Left renal pelvis (tissue), 4 donors: Measurements from ENCODE around the gene CCDC178. TPM values are rescaled to one million over a fixed set of nuclear protein-coding genes. Genes with fewer than 3 reads are reported as not detected.

ENCODE experiments used
- DNase-seq, 4 donors: peaks; one replicate each; pipeline ENCODE4 v3.0.0-alpha.2; 2013; ENCODE audit warnings: low read depth in 4 of 4, low spot score in 3 of 4
- polyA plus RNA-seq, 4 donors: library from polyadenylated mRNA; unstranded; fragments of 120-200 nt; gene quantifications; one replicate each; pipeline ENCODE4 v1.2.1, GENCODE V29; 2013; ENCODE audit not compliant: insufficient read length in 4 of 4

CCDC178 gene
- polyA plus RNA-seq, 4 donors: 0.81 to 3.3 (median 2.1) TPM

- no peak for DNase-seq
Observed at GRCh38 chr18:33135951-33136660, 304.4 kb downstream of the CCDC178 start.

DNA sequence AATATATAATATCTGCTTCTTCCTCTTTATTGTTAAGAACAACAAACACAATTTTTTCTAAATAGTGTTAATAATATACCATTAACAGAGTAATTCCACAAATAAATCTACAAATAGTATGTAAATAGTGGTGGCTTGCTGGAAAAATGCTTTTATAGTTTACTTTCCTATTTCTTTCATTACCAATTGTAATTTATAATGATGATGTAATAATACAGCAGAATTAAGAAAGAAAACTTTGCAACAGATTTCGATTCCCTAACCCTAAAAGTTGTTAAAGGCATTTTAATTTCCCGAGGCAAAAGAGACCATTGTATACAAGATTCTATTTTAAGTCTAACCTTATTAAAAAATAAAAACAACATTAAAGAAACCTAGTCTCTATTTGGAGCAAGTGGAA lies 307.9 kb downstream of the CCDC178 start:
- no peak for DNase-seq

GRCh38 chr18:33128581-33128980 lies 311.9 kb downstream of the CCDC178 start:
- DNase-seq: no peak

DNA sequence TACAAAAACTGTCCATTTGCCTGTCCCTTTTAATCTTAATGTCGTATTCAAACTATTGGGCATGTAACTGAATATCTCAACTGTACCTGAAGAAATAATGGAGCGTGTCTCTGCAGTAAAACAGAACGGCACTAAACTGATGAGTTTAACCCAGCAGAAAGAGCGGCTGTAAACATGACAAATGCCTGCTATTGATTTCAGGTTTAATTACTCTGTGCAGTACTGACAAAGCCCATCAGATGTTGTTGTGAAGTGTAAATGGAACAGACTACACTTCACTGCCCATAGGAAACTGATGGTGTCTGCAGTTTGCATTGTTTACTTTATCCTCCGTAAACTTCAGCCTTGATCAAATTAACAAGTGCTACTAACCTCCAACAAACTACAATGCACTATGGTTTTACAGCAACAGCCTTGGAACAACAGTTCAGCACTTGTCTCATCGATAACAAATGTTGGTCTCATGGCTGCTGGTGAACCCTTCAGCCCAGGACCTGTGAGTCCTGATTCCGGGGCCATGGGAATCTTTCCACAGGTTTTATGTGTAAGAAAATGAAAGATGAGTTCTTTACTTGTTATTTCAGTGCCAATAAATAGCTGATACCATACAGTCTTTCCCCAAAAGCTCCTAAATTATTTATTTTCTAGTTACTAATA lies 316.5 kb downstream of the CCDC178 start:
- DNase-seq: peak in 2 of 4 donors; percentile 28 to 38

- no peak for DNase-seq
Observed at GRCh38 chr18:33116376-33116775, 324.1 kb downstream of the CCDC178 start.

DNA sequence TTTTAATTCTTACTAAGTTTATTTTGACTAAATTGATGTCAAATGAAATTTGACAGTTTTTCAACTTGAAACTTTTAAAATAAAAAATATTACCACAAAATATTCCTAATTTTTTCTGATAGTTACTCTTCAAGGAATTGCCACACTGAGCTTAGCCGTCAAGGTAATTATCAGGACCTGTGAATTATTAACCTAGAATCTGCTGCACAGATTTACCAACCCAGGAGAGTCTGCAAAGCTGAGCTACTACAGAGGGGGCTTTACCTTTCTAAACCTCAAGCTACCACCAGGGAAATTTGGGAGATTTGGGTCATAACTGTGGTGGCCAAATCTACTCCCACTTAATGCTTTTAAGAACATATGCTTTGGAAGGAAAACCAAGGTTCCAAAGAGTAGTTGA lies 324.6 kb downstream of the CCDC178 start:
- no peak for DNase-seq

GRCh38 chr18:33115476-33115875 lies 325.0 kb downstream of the CCDC178 start:
- no peak for DNase-seq

GRCh38 chr18:33114749-33115148 lies 325.8 kb downstream of the CCDC178 start:
- no peak for DNase-seq

GRCh38 chr18:33113416-33113815 lies 327.1 kb downstream of the CCDC178 start:
- DNase-seq: no peak

GRCh38 chr18:33107511-33107910 lies 333.0 kb downstream of the CCDC178 start:
- no peak for DNase-seq

DNA sequence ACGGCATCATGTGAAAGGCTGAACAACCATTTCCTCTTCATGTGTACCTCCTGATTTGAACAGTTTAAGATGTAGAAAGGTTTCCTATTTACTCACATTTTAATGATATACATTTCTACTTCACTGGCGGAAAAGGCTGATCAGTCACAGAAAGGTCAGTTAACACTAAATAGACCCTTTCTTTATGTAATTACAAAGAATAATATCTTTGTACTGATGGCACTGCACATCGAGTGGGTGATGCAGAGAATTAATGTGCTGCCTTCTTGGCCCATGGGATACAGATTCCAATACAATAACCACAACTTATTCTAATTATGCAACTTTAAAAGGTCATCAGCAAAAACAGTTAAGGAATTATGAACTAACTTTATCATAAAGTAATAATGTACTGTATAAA lies 339.2 kb downstream of the CCDC178 start:
- DNase-seq: no peak

DNA sequence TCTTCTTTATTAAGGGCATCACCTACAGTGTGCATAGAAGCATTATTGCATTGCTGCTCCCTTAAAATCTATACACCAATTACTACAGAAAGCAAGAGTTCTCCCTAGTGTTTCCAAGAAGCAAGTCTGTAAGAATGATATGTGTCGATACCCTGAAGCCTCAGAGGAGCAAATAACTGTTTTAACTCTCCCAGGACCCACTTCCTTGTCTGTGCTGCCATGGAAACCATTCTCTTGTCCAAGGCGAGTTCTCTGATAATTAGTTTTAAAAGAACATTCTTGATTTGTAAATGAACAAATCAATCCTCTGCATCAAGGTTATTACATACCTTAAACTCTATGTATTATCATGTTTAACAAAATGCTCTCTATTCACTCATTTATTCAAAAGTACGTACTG lies 340.9 kb downstream of the CCDC178 start:
- no peak for DNase-seq

DNA sequence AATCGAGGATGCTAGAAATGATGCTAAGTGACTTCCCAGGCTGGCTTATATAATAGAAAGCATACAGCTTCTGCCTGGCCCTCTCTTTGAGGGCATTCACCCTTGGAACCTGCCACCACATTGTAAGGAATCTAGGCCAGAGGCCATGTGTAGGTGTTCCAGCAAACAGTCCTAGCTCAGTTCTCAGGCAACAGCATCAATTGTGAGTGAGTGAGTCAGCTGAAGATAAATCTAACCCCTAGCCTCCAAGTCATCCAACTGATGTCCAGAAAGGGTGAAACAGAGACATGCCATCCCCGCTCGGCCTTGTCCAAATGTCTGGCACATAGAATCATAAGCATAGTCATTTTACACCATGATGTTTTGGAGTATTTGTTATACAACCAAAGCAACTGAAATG lies 343.4 kb downstream of the CCDC178 start:
- DNase-seq: no peak

DNA sequence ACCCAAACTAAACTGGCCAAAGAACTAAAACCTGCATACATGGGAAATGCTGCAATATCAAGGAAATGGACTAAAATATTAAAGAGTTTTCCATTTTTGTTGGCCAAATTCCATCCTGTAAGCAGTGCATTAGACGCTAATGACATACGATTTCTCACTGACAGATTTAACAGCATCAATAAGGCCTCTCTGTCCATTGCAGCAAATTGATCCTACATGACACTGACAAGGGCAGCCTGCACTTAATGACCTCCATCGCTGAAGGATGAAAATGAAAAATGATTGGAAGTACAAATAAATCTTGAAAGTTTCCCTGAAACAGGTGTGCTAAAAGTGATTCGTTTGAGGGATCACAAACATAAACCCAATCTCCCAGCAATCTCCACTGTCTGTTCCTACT lies 350.1 kb downstream of the CCDC178 start:
- DNase-seq: no peak

- no peak for DNase-seq
Observed at GRCh38 chr18:33076601-33077000, 363.9 kb downstream of the CCDC178 start.

DNA sequence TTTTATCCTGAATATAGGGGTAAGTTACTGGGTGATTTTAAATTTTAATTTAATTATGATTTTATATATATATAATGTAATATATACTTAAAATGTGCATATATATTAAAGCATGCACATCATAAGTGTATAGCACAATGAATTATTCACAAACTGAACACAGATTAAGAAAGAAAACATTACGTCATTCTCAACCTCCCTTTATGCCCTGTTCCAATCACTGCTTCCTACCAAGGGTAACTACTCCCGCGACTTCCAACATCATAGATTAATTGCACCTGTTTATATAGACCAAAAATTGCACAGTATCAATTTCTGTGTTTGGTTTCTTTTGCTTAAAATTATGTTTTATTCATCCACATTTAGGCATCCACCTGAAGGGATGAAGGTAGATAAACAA lies 366.4 kb downstream of the CCDC178 start:
- DNase-seq: no peak

GRCh38 chr18:33062834-33063364 lies 377.6 kb downstream of the CCDC178 start:
- DNase-seq: no peak

DNA sequence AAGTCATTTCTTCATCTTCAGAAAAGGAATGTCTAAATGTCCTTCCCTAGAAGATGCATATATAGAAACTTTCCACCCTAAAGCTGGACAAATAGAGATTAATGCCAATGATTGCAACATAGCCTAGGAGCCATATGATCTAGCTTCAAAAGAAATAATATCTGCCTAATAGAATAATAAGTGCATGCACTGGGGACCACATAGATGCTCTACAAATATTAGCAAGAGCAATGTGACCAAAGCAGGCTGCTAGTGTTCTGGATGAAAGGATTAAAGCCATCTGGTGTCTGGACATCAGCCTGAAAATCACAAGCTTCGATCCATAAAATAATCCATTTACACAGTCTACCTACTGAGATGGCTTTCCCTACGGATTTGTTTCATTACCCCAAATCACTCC lies 387.6 kb downstream of the CCDC178 start:
- no peak for DNase-seq

DNA sequence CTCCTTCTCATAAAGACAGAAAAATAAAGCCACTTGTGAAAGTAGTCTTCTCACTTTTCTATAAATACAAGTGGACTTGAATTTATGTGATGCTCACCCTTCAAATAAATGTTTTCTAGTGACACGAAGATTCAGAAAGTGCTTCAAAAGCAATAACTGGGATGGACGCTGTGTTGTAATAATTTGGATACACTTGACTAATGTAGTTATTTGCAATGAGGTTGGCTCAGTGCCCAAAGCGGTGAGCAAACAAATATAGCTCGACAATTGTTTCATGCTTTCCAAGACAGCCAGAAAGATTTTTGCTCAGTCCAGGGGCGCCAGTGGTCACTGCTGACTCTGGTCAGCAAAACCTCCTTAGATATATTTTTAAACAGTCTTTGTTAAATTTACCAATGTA lies 389.1 kb downstream of the CCDC178 start:
- no peak for DNase-seq

DNA sequence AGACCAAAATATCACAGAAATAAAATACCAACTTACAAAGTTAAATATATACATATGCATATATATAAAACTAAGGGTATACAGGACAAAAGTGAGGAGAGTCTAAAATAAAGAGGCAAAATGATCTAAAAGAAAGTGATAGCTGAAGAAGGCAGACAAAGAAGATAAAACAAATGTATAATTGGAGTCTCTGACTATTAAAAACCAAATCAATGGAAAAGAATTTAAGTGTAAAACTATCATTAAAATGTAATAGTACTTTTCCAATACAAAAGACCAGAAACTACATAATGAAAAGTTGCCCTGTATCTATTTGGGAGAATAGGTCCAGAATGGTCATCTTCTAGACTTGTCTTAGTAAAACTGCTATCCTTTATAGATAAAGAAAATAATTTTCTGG lies 400.3 kb downstream of the CCDC178 start:
- DNase-seq: no peak

- DNase-seq: no peak
Observed at GRCh38 chr18:33034945-33035344, 405.6 kb downstream of the CCDC178 start.

DNA sequence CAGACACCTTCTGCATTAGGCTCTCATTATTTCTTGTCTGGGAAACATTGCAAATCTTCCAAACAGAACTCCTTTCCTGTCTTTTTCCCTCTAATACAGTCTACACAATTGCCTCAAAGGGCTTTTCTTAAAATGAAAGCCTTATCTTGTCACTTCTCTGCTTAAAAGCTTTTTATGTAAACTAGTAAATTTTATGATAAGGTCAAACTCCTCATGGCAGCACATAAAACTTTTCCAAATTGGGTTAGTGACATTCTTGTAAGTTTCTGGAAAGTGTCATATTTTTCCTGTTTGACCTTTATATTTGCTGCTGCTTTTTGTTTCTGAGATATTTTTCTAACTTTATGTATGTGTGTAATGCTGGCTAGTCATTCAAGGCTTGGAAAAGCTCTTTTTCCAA lies 406.3 kb downstream of the CCDC178 start:
- DNase-seq: no peak
